ENCODE measurements around the gene RAB7A.

The RAB7A gene

GRCh38 chr3:128801779-128802380 lies 75.9 kb downstream of the RAB7A start:
- H3K9me3 ChIP-seq (ENCODE audit: severe bottlenecking) = no peaks in the 10 kb centered on the region
- H3K4me3 ChIP-seq (ENCODE audit: low read depth, low read length) = no peak overlapping the region
- H3K36me3 ChIP-seq = peaks cover 48% of the 10 kb centered on the region
- H3K27me3 ChIP-seq (ENCODE audit: insufficient read depth, low read depth, severe bottlenecking) = no peaks in the 10 kb centered on the region
- no peak overlapping the region for H3K27ac ChIP-seq
- no peak for DNase-seq
- TF ChIP-seq, protein P1, sequence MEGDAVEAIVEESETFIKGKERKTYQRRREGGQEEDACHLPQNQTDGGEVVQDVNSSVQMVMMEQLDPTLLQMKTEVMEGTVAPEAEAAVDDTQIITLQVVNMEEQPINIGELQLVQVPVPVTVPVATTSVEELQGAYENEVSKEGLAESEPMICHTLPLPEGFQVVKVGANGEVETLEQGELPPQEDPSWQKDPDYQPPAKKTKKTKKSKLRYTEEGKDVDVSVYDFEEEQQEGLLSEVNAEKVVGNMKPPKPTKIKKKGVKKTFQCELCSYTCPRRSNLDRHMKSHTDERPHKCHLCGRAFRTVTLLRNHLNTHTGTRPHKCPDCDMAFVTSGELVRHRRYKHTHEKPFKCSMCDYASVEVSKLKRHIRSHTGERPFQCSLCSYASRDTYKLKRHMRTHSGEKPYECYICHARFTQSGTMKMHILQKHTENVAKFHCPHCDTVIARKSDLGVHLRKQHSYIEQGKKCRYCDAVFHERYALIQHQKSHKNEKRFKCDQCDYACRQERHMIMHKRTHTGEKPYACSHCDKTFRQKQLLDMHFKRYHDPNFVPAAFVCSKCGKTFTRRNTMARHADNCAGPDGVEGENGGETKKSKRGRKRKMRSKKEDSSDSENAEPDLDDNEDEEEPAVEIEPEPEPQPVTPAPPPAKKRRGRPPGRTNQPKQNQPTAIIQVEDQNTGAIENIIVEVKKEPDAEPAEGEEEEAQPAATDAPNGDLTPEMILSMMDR (IDR thresholded peaks at IDR 0.05; ENCODE audit: low read depth, low read length) = no peak

GRCh38 chr3:128803307-128803706 lies 77.3 kb downstream of the RAB7A start:
- Histone ChIP-seq H3K4me3 (ENCODE audit: low read depth, low read length) (no peak overlapping the region), H3K36me3 (peaks cover 43% of the 10 kb centered on the region), H3K27me3 (ENCODE audit: insufficient read depth, low read depth, severe bottlenecking) (no peaks in the 10 kb centered on the region), H3K27ac (no peak overlapping the region), H3K9me3 (ENCODE audit: severe bottlenecking) (no peaks in the 10 kb centered on the region)
- TF ChIP-seq, protein P1 (IDR thresholded peaks at IDR 0.05; ENCODE audit: low read depth, low read length) = no peak
- DNase-seq = no peak

- no peak for DNase-seq
- no peak overlapping the region for H3K27ac ChIP-seq
- no peaks in the 10 kb centered on the region for H3K27me3 ChIP-seq (ENCODE audit: insufficient read depth, low read depth, severe bottlenecking)
- TF ChIP-seq, protein P1 (IDR thresholded peaks at IDR 0.05; ENCODE audit: low read depth, low read length) = no peak
- no peak overlapping the region for H3K4me3 ChIP-seq (ENCODE audit: low read depth, low read length)
- H3K9me3 ChIP-seq (ENCODE audit: severe bottlenecking) = no peaks in the 10 kb centered on the region
- H3K36me3 ChIP-seq = peaks cover 41% of the 10 kb centered on the region
Measured at GRCh38 chr3:128804017-128804810, 78.2 kb downstream of the RAB7A start.

DNA sequence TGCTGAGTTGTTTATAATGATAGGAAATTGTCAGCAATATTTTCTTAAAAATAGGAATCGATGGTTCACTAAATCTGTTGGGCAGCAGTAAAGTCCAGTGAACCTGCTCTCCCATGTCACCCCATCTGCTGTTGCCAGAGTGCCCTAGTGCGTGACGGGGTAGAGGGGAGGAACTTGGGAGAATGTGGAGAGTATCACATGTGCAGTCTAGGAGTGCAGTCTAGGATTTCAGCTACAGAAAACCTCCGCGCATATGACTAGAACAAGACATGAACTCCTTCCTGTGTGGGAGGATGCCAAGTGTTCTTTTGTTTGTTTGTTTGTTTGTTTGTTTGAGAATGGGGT lies 78.8 kb downstream of the RAB7A start:
- no peak for DNase-seq
- Histone ChIP-seq H3K36me3 (peaks cover 39% of the 10 kb centered on the region), H3K9me3 (ENCODE audit: severe bottlenecking) (no peaks in the 10 kb centered on the region), H3K27ac (no peak overlapping the region), H3K27me3 (ENCODE audit: insufficient read depth, low read depth, severe bottlenecking) (no peaks in the 10 kb centered on the region), H3K4me3 (ENCODE audit: low read depth, low read length) (no peak overlapping the region)
- TF ChIP-seq, protein P1 (IDR thresholded peaks at IDR 0.05; ENCODE audit: low read depth, low read length) = no peak

DNA sequence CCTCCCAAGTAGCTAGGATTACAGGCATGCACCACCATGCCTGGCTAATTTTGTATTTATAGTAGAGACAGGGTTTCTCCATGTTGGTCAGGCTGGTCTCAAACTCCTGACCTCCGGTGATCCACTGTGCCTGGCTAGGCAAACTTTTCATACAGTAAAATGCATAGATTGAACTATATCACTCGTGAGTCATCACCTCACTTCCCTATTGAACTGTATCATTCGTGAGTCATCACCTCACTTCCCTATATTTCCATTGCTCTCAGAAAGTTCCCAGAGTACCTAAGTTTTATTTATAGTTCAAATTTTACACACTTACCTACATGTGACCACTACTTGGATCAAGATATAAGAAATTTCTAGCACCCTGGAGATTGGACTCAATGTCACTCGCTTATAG lies 79.8 kb downstream of the RAB7A start:
- no peak for DNase-seq
- H3K9me3 ChIP-seq (ENCODE audit: severe bottlenecking) = no peaks in the 10 kb centered on the region
- no peak overlapping the region for H3K4me3 ChIP-seq (ENCODE audit: low read depth, low read length)
- peaks cover 41% of the 10 kb centered on the region for H3K36me3 ChIP-seq
- no peak overlapping the region for H3K27ac ChIP-seq
- TF ChIP-seq, protein P1 (IDR thresholded peaks at IDR 0.05; ENCODE audit: low read depth, low read length) = no peak
- no peaks in the 10 kb centered on the region for H3K27me3 ChIP-seq (ENCODE audit: insufficient read depth, low read depth, severe bottlenecking)

Data from WERI-Rb-1 (cell line).